EH (cell line): ENCODE measurements around the gene DYSF.

ENCODE experiments used
- DNase-seq: peaks from one replicate; pipeline ENCODE4 v3.0.0-alpha.2; 2015; ENCODE audit warnings: low read depth

Gene DYSF

GRCh38 chr2:71693286-71694270 lies 240.2 kb downstream of the DYSF start:
- no peak for DNase-seq

- no peak for DNase-seq
Observed at GRCh38 chr2:71694501-71695234, 241.3 kb downstream of the DYSF start.

- DNase-seq: no peak
Observed at GRCh38 chr2:71695235-71696120, 242.1 kb downstream of the DYSF start.

GRCh38 chr2:71696381-71696780 lies 243.0 kb downstream of the DYSF start:
- DNase-seq: no peak

GRCh38 chr2:71697106-71698004 lies 244.0 kb downstream of the DYSF start:
- no peak for DNase-seq

GRCh38 chr2:71699428-71699827 lies 246.1 kb downstream of the DYSF start:
- no peak for DNase-seq

GRCh38 chr2:71700041-71700657 lies 246.8 kb downstream of the DYSF start:
- no peak for DNase-seq

- no peak for DNase-seq
Observed at GRCh38 chr2:71700658-71701397, 247.5 kb downstream of the DYSF start.

- DNase-seq: no peak
Observed at GRCh38 chr2:71702071-71702970, 249.0 kb downstream of the DYSF start.

GRCh38 chr2:71702971-71703898 lies 249.9 kb downstream of the DYSF start:
- DNase-seq: no peak

GRCh38 chr2:71704131-71704561 lies 250.8 kb downstream of the DYSF start:
- no peak for DNase-seq

GRCh38 chr2:71704688-71705087 lies 251.3 kb downstream of the DYSF start:
- no peak for DNase-seq

- DNase-seq: no peak
Observed at GRCh38 chr2:71705171-71705960, 252.0 kb downstream of the DYSF start.

GRCh38 chr2:71706121-71706520 lies 252.8 kb downstream of the DYSF start:
- DNase-seq: no peak

GRCh38 chr2:71706836-71707235 lies 253.5 kb downstream of the DYSF start:
- no peak for DNase-seq

- no peak for DNase-seq
Observed at GRCh38 chr2:71710367-71711132, 257.2 kb downstream of the DYSF start.
